DND-41 (cell line): Measurements from ENCODE around the gene RPUSD1.

Experiments
- ATAC-seq: fragments of 200-7000 bp; cut with Tn5 transposase; 3 replicates; pipeline ENCODE4 v1.9.1; 2021; ENCODE audit warnings: low read depth; ENCODE audit not compliant: insufficient read depth
- DNase-seq: peaks from one replicate; pipeline ENCODE4 v3.0.0-alpha.2; 2020
- H2AFZ ChIP-seq: 2 replicates; pipeline ENCODE4 v1.6.0; 2012; ENCODE audit warnings: low read depth, low read length
- H3K27ac ChIP-seq: 2 replicates; pipeline ENCODE4 v1.5.1; 2012; ENCODE audit warnings: low read length, inconsistent platforms
- H3K27me3 ChIP-seq: fragments of 200-600 bp; sonication (generic); 2 replicates; pipeline ENCODE4 v1.6.0; 2012; ENCODE audit warnings: low read length, mild to moderate bottlenecking, inconsistent platforms; ENCODE audit not compliant: insufficient read depth, poor library complexity
- H3K36me3 ChIP-seq: 2 replicates; pipeline ENCODE4 v1.5.1; 2012; ENCODE audit warnings: low read length, inconsistent platforms; ENCODE audit not compliant: insufficient read depth
- H3K4me1 ChIP-seq: 2 replicates; pipeline ENCODE4 v1.5.1; 2012; ENCODE audit warnings: mild to moderate bottlenecking, low read length; ENCODE audit not compliant: insufficient read depth
- H3K4me2 ChIP-seq: 2 replicates; pipeline ENCODE4 v1.6.0; 2012; ENCODE audit warnings: mild to moderate bottlenecking, moderate library complexity, low read length, inconsistent platforms; ENCODE audit not compliant: insufficient read depth
- H3K4me3 ChIP-seq, 2 experiments: fragments of 200-600 bp in 1 of 2; shearing (Covaris generic) in 1 of 2; 2 replicates each; pipeline ENCODE4 v1.5.1; 2012 to 2016; ENCODE audit warnings: inconsistent platforms in 2 of 2, low read length in 2 of 2, mild to moderate bottlenecking in 2 of 2, low read depth in 1 of 2, moderate library complexity in 1 of 2
- H3K79me2 ChIP-seq: 2 replicates; pipeline ENCODE4 v1.6.0; 2012; ENCODE audit warnings: low read length, inconsistent platforms; ENCODE audit not compliant: insufficient read depth
- H3K9ac ChIP-seq: 2 replicates; pipeline ENCODE4 v1.6.0; 2012; ENCODE audit warnings: low read depth, mild to moderate bottlenecking, inconsistent platforms, low read length, moderate library complexity
- H3K9me3 ChIP-seq: 2 replicates; pipeline ENCODE4 v1.5.1; 2012; ENCODE audit warnings: low read length, moderate library complexity, mild to moderate bottlenecking, inconsistent platforms; ENCODE audit not compliant: insufficient read depth, severe bottlenecking
- H4K20me1 ChIP-seq: 2 replicates; pipeline ENCODE4 v1.6.0; 2012; ENCODE audit warnings: low read length; ENCODE audit not compliant: insufficient read depth
- EZH2 ChIP-seq: IDR thresholded peaks from 3 replicates; pipeline ENCODE4 v1.6.1; 2012; ENCODE audit warnings: borderline replicate concordance, low read depth, mild to moderate bottlenecking, moderate library complexity, low read length, inconsistent platforms; ENCODE audit not compliant: severe bottlenecking
- TF ChIP-seq, protein P1 (sequence below): IDR thresholded peaks from 2 replicates; pipeline ENCODE4 v1.5.1; 2012; ENCODE audit warnings: borderline replicate concordance, low read length, moderate library complexity, mild to moderate bottlenecking; ENCODE audit not compliant: poor library complexity, severe bottlenecking; ENCODE audit errors: extremely low read depth

RPUSD1 gene

DNA sequence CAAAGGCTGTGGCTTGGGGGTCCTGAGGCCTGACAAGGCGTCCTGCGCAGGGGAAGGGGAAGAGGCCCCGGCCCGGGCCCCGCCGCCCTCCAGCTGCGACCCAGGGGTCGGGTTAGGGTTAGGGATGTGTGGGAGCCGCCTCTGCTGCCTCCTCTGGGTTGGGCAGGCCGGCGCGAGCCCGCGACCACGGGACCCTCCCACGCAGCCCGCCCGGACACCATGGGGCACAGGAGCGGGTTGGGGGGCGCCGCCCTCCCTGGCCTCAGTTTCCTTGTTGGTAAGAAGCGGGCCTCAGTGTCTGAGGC, 47.8 kb downstream of the RPUSD1 start:
- Histone ChIP-seq H3K4me3 (peak overlapping the region; percentile 91 to 98), H3K27ac (peak overlapping the region; percentile 75), H3K4me2 (peak overlapping the region; percentile 99), H3K9me3 (no peaks in the 10 kb centered on the region), H3K79me2 (peaks cover 18% of the 10 kb centered on the region), H2AFZ (peak overlapping the region; percentile 81), H4K20me1 (no peaks in the 10 kb centered on the region), H3K27me3 (no peaks in the 10 kb centered on the region), H3K36me3 (peaks cover 31% of the 10 kb centered on the region), H3K9ac (peak overlapping the region; percentile 96), H3K4me1 (peaks cover 19% of the 10 kb centered on the region)
- ATAC-seq = peak; percentile 60
- DNase-seq = no peak
- TF ChIP-seq, protein P1, sequence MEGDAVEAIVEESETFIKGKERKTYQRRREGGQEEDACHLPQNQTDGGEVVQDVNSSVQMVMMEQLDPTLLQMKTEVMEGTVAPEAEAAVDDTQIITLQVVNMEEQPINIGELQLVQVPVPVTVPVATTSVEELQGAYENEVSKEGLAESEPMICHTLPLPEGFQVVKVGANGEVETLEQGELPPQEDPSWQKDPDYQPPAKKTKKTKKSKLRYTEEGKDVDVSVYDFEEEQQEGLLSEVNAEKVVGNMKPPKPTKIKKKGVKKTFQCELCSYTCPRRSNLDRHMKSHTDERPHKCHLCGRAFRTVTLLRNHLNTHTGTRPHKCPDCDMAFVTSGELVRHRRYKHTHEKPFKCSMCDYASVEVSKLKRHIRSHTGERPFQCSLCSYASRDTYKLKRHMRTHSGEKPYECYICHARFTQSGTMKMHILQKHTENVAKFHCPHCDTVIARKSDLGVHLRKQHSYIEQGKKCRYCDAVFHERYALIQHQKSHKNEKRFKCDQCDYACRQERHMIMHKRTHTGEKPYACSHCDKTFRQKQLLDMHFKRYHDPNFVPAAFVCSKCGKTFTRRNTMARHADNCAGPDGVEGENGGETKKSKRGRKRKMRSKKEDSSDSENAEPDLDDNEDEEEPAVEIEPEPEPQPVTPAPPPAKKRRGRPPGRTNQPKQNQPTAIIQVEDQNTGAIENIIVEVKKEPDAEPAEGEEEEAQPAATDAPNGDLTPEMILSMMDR = no peak
- TF ChIP-seq EZH2 = no peak

DNA sequence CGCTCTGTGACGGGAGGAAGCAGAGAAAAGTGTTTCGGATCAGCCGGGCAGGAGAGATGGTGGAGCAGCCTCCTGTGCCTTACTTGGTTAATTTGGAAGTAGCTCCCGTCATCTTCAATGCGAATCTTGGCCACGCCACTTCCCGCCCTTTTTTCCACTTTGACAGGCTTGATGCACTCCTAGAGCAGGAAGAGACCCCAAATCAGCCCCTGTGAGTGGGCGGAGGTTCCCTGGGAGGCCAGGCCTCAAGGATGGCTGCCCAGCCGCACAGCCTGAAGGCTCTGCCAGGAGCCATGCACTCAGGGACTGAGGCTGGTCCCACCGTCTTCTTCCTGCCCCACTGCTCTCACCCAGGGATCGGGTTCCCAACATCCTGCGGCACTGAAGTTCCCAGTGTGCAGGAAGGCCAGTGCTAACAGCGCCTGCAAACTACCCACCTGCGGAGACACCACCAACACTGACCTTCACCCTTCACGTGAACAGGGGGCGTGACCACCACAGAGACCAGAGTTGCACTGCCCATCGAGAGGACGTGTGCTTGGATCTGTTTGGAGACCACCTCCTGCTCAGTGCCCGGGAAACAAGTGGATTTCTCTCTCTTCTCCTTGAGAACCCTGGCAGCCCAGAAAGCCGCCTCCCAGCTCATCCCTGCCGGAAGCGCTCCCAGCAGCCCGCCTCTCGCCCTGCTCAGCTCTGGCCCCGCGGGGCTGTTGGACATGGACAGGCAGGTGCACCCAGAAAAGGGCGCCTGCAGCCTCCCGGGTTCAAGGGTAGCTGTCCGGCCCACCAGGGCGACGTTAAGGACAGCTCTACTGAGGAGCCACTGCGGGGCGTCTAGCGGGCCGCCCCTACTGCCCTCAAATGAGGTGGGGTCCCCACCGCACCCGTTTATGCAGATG, 48.4 kb downstream of the RPUSD1 start:
- Histone ChIP-seq H3K4me2 (peak overlapping the region; percentile 99), H3K36me3 (peaks cover 37% of the 10 kb centered on the region), H3K9ac (peak overlapping the region; percentile 96), H3K27ac (peak overlapping the region; percentile 75), H3K27me3 (no peaks in the 10 kb centered on the region), H3K4me3 (peak overlapping the region; percentile 91 to 98), H3K4me1 (peaks cover 19% of the 10 kb centered on the region), H4K20me1 (no peaks in the 10 kb centered on the region), H3K79me2 (peaks cover 18% of the 10 kb centered on the region), H2AFZ (peak overlapping the region; percentile 81), H3K9me3 (no peaks in the 10 kb centered on the region)
- DNase-seq = no peak
- ATAC-seq = no peak
- TF ChIP-seq, protein P1 = no peak
- TF ChIP-seq EZH2 = no peak

DNA sequence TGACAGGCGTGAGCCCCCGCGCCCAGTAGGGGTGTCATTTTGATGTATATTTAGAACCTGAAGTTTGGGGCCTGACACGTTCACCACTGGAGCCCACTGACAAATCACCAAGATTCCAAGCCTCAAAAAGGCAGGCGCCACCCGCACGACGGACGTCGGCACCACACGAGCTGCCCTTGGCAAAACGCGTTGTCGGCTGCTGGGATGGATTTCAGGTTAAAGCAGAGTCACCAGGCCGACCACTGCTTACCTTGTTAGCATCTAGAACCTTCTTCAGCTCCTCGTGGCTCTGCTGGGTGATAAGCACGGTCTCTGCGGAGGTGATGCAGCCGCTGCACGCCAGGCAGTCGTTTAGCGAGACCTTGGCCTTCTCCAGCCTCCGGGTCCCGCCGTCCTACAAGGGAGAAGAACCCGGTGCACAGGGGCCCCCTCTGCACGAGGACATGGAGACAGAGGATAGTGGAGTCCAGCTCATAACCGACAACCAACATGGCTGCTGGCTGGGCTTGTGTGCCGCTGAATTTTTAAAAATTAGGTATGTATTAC, 51.2 kb downstream of the RPUSD1 start:
- Histone ChIP-seq H3K36me3 (peaks cover 65% of the 10 kb centered on the region), H3K4me2 (no peak overlapping the region), H3K27ac (no peak overlapping the region)

More for the DNA sequence above, 51.2 kb downstream of the RPUSD1 start:
- Histone ChIP-seq H3K4me1 (peaks cover 19% of the 10 kb centered on the region), H2AFZ (no peak overlapping the region), H3K27me3 (no peaks in the 10 kb centered on the region), H3K9ac (no peak overlapping the region), H3K4me3 (no peak overlapping the region), H3K9me3 (no peaks in the 10 kb centered on the region), H3K79me2 (peaks cover 18% of the 10 kb centered on the region), H4K20me1 (peaks cover 4% of the 10 kb centered on the region; the same call in 1 of the 2 replicates)
- no peak for TF ChIP-seq EZH2
- TF ChIP-seq, protein P1 = no peak
- ATAC-seq = no peak
- DNase-seq = no peak
